ENCODE measurements around the gene SIGLEC11. TPM values are rescaled to one million over a fixed set of nuclear protein-coding genes. Genes with fewer than 3 reads are reported as not detected.

Gene SIGLEC11
- total and polyA plus RNA-seq, 2 of the 13 experiments (the other 11 are each of a cell fraction or from before 2014, with no cell fraction given), result not detected

- TF ChIP-seq ZFP91 (CRISPR knock-in tag; IDR thresholded peaks at IDR 0.05; ENCODE audit: borderline replicate concordance) (peak; percentile 70), ZNF446 (CRISPR knock-in tag; IDR thresholded peaks at IDR 0.05) (peak; percentile 15; the same call in 1 of the 2 replicates), SNAPC5 (CRISPR knock-in tag; IDR thresholded peaks at IDR 0.05; ENCODE audit: borderline replicate concordance) (no peak; the same call in 1 of the 2 replicates), NPAS2 (CRISPR knock-in tag; IDR thresholded peaks at IDR 0.05; ENCODE audit: borderline replicate concordance) (no peak), ZNF12 (CRISPR knock-in tag; IDR thresholded peaks at IDR 0.05) (no peak), BCL3 (CRISPR knock-in tag; IDR thresholded peaks at IDR 0.05) (0 out of 2 replicates have a peak, but pooled peaks have one; percentile 25), REST (IDR thresholded peaks at IDR 0.05; ENCODE audit: borderline replicate concordance in 1 of 2, low read depth in 1 of 2, low read length in 2 of 2) (0 out of 4 replicates have a peak, but pooled peaks of 1 of the 2 experiments have one; percentile 14), BHLHE40 (IDR thresholded peaks at IDR 0.05; ENCODE audit: low read length) (no peak), NBN (conservative IDR thresholded peaks at IDR 0.05) (no peak), SMAD1 (CRISPR knock-in tag; IDR thresholded peaks at IDR 0.05; ENCODE audit: borderline replicate concordance, low read depth) (0 out of 2 replicates have a peak, but pooled peaks have one; percentile 50), ZNF260 (CRISPR knock-in tag; IDR thresholded peaks at IDR 0.05; ENCODE audit: borderline replicate concordance, low read depth) (no peak), NR2F1 (CRISPR knock-in tag; IDR thresholded peaks at IDR 0.05) (no peak), ZNF205 (CRISPR knock-in tag; IDR thresholded peaks at IDR 0.05) (0 out of 2 replicates have a peak, but pooled peaks have one; percentile 5), RELA (CRISPR knock-in tag; IDR thresholded peaks at IDR 0.05) (no peak), CEBPZ (IDR thresholded peaks at IDR 0.05; ENCODE audit: low read length) (no peak), DNMT3B (CRISPR knock-in tag; conservative IDR thresholded peaks at IDR 0.05) (peak; percentile 78; the same call in 1 of the 2 replicates)
Measured at GRCh38 chr19:49929611-49930482, 31.1 kb downstream of the SIGLEC11 start (continued).
